ENCODE data around the gene POTEI.
"Not testable (repeated sequence)": the region's sequence is repeated elsewhere in the genome, so short reads cannot be mapped to it uniquely, and the experiment has no call there.

POTEI gene

GRCh38 chr2:130455413-130455812, 53.7 kb downstream of the POTEI start:
- not testable (repeated sequence) for DNase-seq (ENCODE audit: low read depth in 3 of 3)

GRCh38 chr2:130454712-130455083, 54.4 kb downstream of the POTEI start:
- DNase-seq (ENCODE audit: low read depth in 3 of 3) = not testable (repeated sequence)

DNA sequence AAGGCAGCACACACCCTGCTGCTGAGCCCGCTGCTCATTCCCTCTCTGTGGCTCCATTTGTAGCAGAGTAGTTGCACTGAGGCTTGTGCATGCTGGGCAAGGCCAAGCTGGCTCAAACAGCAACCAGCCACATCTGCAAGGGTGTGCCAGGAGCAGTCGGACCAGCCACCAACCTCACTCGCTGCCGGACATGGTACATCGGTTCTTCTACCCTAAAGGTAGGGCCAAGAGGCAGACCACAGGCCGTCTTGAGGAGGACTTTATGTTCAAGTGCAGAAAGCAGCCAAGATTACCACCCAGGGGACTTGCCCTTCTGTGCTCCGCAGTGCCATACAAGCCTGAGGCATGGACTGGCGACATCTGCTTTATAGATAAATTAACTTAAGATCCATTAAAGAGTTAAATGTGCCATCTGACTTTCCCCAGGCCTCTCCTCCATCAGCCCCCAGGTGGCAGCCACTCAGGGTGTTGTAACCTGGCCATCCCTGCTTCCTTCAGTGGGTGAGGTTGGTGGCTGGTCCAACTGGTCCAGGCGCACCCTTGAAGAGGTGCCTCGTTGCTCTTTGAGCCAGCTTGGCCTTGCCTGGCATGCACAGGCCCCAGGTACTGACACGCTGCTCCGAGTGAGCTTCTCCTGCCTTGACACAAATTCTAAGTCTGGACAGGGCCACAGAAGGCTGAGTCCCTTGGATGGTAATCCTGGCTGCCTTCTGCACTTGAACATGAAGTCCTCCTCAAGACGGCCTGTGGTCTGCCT, 55.0 kb downstream of the POTEI start:
- not testable (repeated sequence) for DNase-seq (ENCODE audit: low read depth in 3 of 3)

DNA sequence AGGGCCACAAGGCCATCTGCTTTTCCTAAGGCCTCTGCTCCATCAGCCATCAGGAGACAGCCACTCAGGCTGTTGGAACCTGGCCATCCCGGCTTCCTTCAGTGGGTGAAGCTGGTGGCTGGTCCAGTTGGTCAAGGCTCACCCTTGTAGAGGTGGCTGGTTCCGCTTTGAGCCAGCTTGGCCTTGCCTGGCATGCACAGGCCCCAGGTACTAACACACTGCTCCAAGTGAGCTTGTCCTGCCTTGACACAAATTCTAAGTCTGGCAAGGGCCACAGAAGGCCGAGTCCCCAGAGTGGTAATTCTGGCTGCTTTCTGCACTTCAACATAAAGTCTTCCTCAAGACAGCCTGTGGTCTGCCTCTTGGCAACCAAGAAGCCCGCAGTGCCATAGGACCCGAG, 56.2 kb downstream of the POTEI start:
- DNase-seq (ENCODE audit: low read depth in 3 of 3) = not testable (repeated sequence)

DNA sequence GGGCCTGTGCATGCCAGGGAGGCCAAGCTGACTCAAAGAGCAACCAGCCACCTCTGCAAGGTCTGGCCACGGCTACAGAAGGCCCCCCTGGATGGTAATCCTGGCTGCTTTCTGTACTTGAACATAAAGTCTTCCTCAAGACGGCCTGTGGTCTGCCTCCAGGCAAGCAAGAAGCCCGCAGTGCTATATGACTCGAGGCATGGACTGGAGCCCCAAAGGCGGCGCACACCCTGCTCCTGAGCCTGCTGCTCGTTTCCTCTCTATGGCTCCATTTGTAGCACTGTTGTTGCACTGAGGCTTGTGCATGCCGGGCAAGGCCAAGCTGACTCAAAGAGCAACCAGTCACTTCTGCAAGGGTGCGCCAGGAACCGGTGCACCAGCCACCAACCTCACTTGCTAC, 57.3 kb downstream of the POTEI start:
- not testable (repeated sequence) for DNase-seq (ENCODE audit: low read depth in 3 of 3)

DNA sequence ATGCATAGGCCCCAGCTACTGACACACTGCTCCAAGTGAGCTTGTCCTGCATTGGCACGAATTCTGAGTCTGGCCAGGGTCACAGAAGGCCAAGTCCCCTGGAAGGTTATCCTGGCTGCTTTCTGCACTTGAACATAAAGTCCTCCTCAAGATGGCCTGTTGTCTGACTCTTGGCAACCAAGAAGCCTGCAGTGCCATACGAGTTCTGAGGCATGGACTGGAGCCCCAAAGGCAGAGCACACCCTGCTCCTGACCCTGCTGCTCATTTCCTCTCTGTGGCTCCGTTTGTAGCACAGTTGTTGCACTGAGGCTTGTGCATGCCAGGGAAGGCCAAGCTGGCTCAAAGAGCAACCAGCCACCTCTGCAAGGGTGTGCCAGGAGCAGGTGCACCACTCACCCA, 57.9 kb downstream of the POTEI start:
- not testable (repeated sequence) for DNase-seq (ENCODE audit: low read depth in 3 of 3)

DNA sequence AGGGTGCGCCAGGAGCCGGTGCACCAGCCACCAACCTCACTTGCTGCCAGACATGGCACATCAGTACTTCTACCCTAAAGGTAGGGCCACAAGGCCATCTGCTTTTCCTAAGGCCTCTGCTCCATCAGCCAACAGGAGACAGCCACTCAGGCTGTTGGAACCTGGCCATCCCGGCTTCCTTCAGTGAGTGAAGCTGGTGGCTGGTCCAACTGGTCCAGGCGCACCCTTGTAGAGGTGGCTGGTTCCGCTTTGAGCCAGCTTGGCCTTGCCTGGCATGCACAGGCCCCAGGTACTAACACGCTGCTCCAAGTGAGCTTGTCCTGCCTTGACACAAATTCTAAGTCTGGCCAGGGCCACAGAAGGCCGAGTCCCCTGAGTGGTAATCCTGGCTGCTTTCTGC, 58.8 kb downstream of the POTEI start:
- not testable (repeated sequence) for DNase-seq (ENCODE audit: low read depth in 3 of 3)

DNA sequence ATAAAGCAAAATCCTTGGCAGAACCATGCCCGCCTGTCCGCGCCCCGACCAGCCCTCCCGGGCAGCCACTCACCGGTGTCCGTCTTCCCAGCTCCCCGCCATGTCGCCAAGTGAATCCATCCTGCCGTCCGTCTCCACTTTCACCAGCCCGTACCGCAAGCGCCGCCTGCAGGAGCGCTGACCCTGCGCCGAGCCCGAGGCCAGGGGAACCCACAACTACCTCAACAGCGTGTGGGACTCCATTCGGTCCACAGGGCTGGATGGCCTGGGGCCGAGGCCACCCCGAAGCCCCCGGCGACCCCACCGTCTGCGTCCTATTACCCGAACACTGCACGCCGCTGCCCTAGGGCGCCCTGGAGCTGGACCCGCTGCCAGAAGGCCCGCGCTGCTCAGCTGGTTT, 81.5 kb downstream of the POTEI start:
- DNase-seq (ENCODE audit: low read depth in 3 of 3) = not testable (repeated sequence)

DNA sequence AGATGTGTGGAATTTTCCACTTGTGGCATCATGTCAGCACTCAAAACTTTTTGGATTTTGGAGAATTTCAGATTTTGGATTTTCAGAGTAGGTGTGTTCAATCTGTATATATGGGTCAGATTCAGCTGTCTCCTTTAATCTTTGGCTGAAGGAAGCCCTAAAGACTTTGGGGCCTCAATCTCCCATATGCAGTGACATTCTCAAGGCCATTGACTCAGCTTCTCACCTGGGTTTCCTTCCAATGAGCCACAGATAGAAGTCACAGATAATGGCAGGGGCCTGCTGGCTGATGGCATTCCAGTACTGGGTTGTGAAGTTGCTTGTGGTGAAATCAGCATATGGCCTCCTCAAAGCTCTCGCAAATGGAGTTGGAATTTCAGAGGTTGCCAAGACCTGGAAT, 90.3 kb downstream of the POTEI start:
- DNase-seq (ENCODE audit: low read depth in 3 of 3) = not testable (repeated sequence)

DNA sequence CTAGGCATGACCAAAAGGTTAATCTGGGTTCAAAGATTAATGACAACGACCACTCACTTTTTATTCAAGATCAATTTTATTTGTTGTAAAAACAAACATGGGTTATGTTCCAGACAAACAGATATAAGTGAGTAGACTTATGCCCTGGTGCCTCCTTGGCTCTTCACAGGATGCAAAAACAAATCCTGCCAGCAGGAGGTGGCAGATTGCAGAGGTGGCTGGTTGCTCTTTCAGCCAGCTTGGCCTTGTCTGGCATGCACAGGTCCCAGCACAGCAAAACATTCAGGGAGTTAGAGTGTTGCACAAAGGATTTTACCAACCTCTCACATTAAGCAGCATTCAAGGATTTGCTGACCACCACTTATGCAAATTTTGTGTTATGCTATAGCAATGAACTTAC, 92.4 kb downstream of the POTEI start:
- not testable (repeated sequence) for DNase-seq (ENCODE audit: low read depth in 3 of 3)
